ENCODE data around the gene NPIPA1.
"Not testable (repeated sequence)": the region's sequence is repeated elsewhere in the genome, so short reads cannot be mapped to it uniquely, and the experiment has no call there.

Gene NPIPA1

GRCh38 chr16:14937143-14937542 is at the start of gene NPIPA1:
Gene NPIPA1, plus strand, starts transcription at chr16:14937443. Its CDS starts 0 bp downstream, at chr16:14937443.
- DNase-seq (ENCODE audit: low read depth in 2 of 2), result not testable (repeated sequence)

GRCh38 chr16:14892111-14892510 is 45.1 kb upstream of the NPIPA1 start:
- DNase-seq (ENCODE audit: low read depth in 2 of 2), result not testable (repeated sequence)

- not testable (repeated sequence) for DNase-seq (ENCODE audit: low read depth in 2 of 2)
Measured at GRCh38 chr16:14895382-14895781, 41.9 kb upstream of the NPIPA1 start.

- not testable (repeated sequence) for DNase-seq (ENCODE audit: low read depth in 2 of 2)
Measured at GRCh38 chr16:14896023-14896422, 41.2 kb upstream of the NPIPA1 start.

GRCh38 chr16:14897006-14897664 is 40.1 kb upstream of the NPIPA1 start:
- DNase-seq (ENCODE audit: low read depth in 2 of 2), result not testable (repeated sequence)

- DNase-seq (ENCODE audit: low read depth in 2 of 2), result not testable (repeated sequence)
Measured at GRCh38 chr16:14898162-14898561, 39.1 kb upstream of the NPIPA1 start.

- DNase-seq (ENCODE audit: low read depth in 2 of 2), result not testable (repeated sequence)
Measured at GRCh38 chr16:14903191-14903957, 33.9 kb upstream of the NPIPA1 start.

GRCh38 chr16:14909744-14910143 is 27.5 kb upstream of the NPIPA1 start:
- DNase-seq (ENCODE audit: low read depth in 2 of 2), result not testable (repeated sequence)

- not testable (repeated sequence) for DNase-seq (ENCODE audit: low read depth in 2 of 2)
Measured at GRCh38 chr16:14910833-14911629, 26.2 kb upstream of the NPIPA1 start.

- not testable (repeated sequence) for DNase-seq (ENCODE audit: low read depth in 2 of 2)
Measured at GRCh38 chr16:14911954-14912353, 25.3 kb upstream of the NPIPA1 start.

- DNase-seq (ENCODE audit: low read depth in 2 of 2), result not testable (repeated sequence)
Measured at GRCh38 chr16:14912588-14912987, 24.7 kb upstream of the NPIPA1 start.

GRCh38 chr16:14918504-14918903 is 18.7 kb upstream of the NPIPA1 start:
- not testable (repeated sequence) for DNase-seq (ENCODE audit: low read depth in 2 of 2)

- not testable (repeated sequence) for DNase-seq (ENCODE audit: low read depth in 2 of 2)
Measured at GRCh38 chr16:14919837-14920600, 17.2 kb upstream of the NPIPA1 start.

- DNase-seq (ENCODE audit: low read depth in 2 of 2), result not testable (repeated sequence)
Measured at GRCh38 chr16:14922285-14922684, 15.0 kb upstream of the NPIPA1 start.

GRCh38 chr16:14922968-14923367 is 14.3 kb upstream of the NPIPA1 start:
- not testable (repeated sequence) for DNase-seq (ENCODE audit: low read depth in 2 of 2)

- not testable (repeated sequence) for DNase-seq (ENCODE audit: low read depth in 2 of 2)
Measured at GRCh38 chr16:14923394-14924088, 13.7 kb upstream of the NPIPA1 start.

- DNase-seq (ENCODE audit: low read depth in 2 of 2), result not testable (repeated sequence)
Measured at GRCh38 chr16:14924359-14924758, 12.9 kb upstream of the NPIPA1 start.

GRCh38 chr16:14924982-14925381 is 12.3 kb upstream of the NPIPA1 start:
- not testable (repeated sequence) for DNase-seq (ENCODE audit: low read depth in 2 of 2)

GRCh38 chr16:14928064-14928714 is 9.1 kb upstream of the NPIPA1 start:
- DNase-seq (ENCODE audit: low read depth in 2 of 2), result not testable (repeated sequence)

- DNase-seq (ENCODE audit: low read depth in 2 of 2), result not testable (repeated sequence)
Measured at GRCh38 chr16:14929176-14929575, 8.1 kb upstream of the NPIPA1 start.

Data from fibroblast of skin of left quadriceps (primary cell).